ENCODE results near the gene PBLD. TPM values are rescaled to one million over a fixed set of nuclear protein-coding genes. Genes with fewer than 3 reads are reported as not detected.

The PBLD gene
- polyA plus RNA-seq, 2 of the 4 experiments (the other 2 are of a cell fraction): 1.8 to 4.2 TPM

DNA sequence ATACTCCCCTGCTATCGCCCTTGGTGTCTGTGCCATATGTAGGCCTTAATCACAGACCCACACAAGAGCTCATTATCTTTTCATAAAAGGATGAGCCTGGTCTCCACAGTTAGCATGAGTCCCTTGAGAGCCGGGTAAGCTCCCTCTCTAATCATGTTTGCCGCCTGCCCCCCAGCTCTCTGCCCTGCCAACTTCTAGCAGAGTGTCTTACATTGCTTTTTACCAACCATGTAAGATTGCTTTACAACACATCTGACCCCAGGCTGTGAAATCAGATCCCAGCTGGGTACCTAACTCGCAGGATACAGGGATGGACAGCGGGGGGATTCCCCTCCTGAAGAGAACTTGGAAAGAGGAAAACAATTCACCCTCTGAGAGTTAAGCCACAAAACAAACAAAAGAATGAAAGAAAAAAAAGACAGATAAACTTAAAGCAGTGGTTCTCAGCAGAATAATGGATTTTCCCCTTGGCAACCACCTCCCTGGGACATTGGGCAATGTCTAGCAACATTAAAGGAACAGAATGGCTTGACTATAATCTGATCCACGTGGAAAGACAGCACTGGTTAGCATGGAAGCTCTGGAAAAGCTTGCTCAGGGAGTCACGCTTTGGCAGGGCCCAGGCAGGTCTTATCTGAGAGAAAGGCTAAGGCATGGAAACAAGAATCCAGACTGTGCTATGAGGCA is 61.4 kb downstream of the PBLD start:
- FAIRE-seq: no peak
- 65% methylated on average over 7 of the region's 7 CpGs for WGBS (ENCODE audit: missing lambda C conversion rate)
- H3K4me3 ChIP-seq: no peak overlapping the region
- no peak overlapping the region for H3K27ac ChIP-seq
- no peaks in the 10 kb centered on the region for H3K4me1 ChIP-seq
- ChIA-PET CTCF (interaction anchor here (1.2 to 1.4 kb wide), 3 partner anchors 11 to 32 kb away, joined by 3 to 5 read pairs (median 3); no protein-coding TSS in a partner anchor), POLR2A (no interaction called here)
- DNase-seq (ENCODE audit: low read depth in 1 of 2, low spot score in 1 of 2): no peak
- no peak for TF ChIP-seq RAD21 (conservative IDR thresholded peaks at IDR 0.05 in 1 of 2, IDR thresholded peaks at IDR 0.05 in 1 of 2)
- TF ChIP-seq GATA3 (IDR thresholded peaks at IDR 0.05; ENCODE audit: borderline replicate concordance): no peak
- TF ChIP-seq FOSB (CRISPR knock-in tag; IDR thresholded peaks at IDR 0.05): no peak
- TF ChIP-seq HEYL (CRISPR knock-in tag; IDR thresholded peaks at IDR 0.05): no peak
- TF ChIP-seq POLR2A (IDR thresholded peaks at IDR 0.05; ENCODE audit: low read length): no peak
- no peak for TF ChIP-seq RARB (CRISPR knock-in tag; IDR thresholded peaks at IDR 0.05)
- TF ChIP-seq CEBPB (IDR thresholded peaks at IDR 0.05): no peak
- TF ChIP-seq ZNF302 (CRISPR knock-in tag; IDR thresholded peaks at IDR 0.05): no peak
- no peak for TF ChIP-seq HOXB5 (CRISPR knock-in tag; IDR thresholded peaks at IDR 0.05)
- no peak for TF ChIP-seq CHD2 (IDR thresholded peaks at IDR 0.05; ENCODE audit: low read length, partially characterized antibody)
- TF ChIP-seq, protein P1, sequence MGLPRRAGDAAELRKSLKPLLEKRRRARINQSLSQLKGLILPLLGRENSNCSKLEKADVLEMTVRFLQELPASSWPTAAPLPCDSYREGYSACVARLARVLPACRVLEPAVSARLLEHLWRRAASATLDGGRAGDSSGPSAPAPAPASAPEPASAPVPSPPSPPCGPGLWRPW (IDR thresholded peaks at IDR 0.05): no peak
- TF ChIP-seq NR3C1 (IDR thresholded peaks at IDR 0.05): no peak
- TF ChIP-seq JUN (IDR thresholded peaks at IDR 0.05): no peak
- no peak for TF ChIP-seq MAFK (IDR thresholded peaks at IDR 0.05; ENCODE audit: partially characterized antibody)
- TF ChIP-seq, protein P2, sequence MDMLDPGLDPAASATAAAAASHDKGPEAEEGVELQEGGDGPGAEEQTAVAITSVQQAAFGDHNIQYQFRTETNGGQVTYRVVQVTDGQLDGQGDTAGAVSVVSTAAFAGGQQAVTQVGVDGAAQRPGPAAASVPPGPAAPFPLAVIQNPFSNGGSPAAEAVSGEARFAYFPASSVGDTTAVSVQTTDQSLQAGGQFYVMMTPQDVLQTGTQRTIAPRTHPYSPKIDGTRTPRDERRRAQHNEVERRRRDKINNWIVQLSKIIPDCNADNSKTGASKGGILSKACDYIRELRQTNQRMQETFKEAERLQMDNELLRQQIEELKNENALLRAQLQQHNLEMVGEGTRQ (IDR thresholded peaks at IDR 0.05): no peak
- no peak for TF ChIP-seq RCOR1 (IDR thresholded peaks at IDR 0.05; ENCODE audit: low read depth, low read length)
- no peak for TF ChIP-seq CBX2 (IDR thresholded peaks at IDR 0.05; ENCODE audit: borderline replicate concordance, low read depth)
- no peak overlapping the region for H3K4me2 ChIP-seq
- H3K9me3 ChIP-seq: no peaks in the 10 kb centered on the region
- no peak for ATAC-seq

DNA sequence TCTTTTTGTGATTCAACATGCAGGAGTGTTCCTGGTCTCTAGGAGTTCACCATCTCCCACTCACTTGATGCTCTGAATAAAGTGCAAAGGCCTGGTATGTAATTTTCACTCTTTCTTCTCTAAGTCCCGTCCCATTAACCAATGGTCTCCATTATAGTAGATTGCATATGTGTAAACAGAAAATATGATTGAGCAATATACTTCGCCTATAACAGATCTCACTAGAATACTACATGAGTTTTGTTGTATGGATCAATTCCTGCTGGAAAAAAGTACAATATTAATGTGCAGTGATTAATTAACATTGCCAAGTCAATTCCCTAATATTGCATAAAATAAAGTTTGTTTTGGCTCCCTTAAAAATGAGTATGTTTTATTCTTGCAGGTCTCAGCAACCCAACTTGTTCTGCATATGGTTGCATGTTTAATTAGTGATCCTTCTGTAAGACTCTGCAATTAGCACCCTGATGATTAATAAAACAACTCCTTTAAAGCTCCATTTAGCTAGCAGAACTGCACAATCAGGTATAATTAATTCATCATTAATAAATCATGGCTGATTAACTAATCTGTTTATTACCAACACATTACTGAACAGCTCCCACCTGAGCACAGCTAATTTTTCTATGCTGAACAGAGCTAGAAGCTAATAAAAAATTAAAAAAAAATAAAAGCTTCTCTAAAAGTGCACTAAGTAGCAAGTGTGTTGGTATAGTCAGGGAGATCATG is 63.0 kb downstream of the PBLD start:
- TF ChIP-seq CEBPB (IDR thresholded peaks at IDR 0.05): 0 out of 4 replicates have a peak, but pooled peaks of 1 of the 2 experiments have one; percentile 24
- TF ChIP-seq SREBF2 (IDR thresholded peaks at IDR 0.05): no peak
- FAIRE-seq (no peak), DNase-seq (ENCODE audit: low read depth in 1 of 2, low spot score in 1 of 2) (no peak), ATAC-seq (no peak)
- CTCF ChIA-PET: interaction anchor here (0.6 to 1.3 kb wide), 4 partner anchors 9 to 423 kb away, joined by 3 to 5 read pairs (median 4); no protein-coding TSS in a partner anchor
- Histone ChIP-seq H3K27ac (no peak overlapping the region), H3K4me2 (no peak overlapping the region), H3K4me3 (no peak overlapping the region), H3K4me1 (no peaks in the 10 kb centered on the region), H3K9me3 (peaks cover 6% of the 10 kb centered on the region)
- 43% methylated on average over 2 of the region's 2 CpGs for WGBS (ENCODE audit: missing lambda C conversion rate)
- POLR2A ChIA-PET: no interaction called here

DNA sequence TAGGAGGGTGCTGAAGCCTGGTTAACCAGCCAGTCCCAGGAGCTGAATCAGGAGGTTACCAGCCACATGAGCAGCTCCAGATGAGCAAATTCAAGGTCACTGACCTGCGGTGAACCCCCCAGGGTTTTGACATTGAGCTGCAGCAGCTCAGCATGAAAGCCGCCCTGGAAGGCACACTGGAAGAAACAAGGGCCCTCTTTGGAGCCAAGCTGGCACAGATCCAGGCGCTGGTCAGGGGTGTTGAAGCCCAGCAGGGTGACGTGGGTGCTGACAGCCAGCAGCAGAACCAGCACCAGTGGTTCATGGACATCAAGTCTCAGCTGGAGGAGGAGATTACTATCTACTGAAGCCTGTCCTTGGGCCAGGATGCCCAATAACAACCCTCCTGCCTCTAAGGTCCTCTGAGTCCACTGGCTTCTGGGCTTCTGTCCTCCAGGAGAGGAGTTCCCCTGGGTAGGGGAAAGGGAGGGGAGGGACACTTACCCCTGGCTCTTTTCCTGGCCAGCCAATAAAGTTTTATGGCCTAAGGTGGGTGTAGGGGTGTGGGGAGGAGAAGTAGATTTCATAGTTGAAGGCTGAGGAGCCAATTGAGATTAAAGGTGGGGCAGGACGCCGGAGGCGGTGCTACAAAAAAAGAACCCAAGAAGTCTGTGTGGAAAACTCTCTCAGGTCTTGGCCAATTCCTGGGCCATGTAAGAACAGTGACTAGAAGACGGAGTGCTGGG is 71.4 kb downstream of the PBLD start:
- Histone ChIP-seq H3K4me3 (no peak overlapping the region), H3K9me3 (peaks cover 7% of the 10 kb centered on the region), H3K4me2 (no peak overlapping the region), H3K4me1 (no peaks in the 10 kb centered on the region), H3K27ac (no peak overlapping the region)
- FAIRE-seq: no peak
- POLR2A ChIA-PET: no interaction called here
- no peak for TF ChIP-seq FOXS1 (CRISPR knock-in tag; IDR thresholded peaks at IDR 0.05)
- ATAC-seq: no peak
- CTCF ChIA-PET: interaction anchor here (1.0 to 1.2 kb wide), 3 partner anchors 23 to 50 kb away, joined by 3 read pairs; no protein-coding TSS in a partner anchor
- WGBS (ENCODE audit: missing lambda C conversion rate): 69% methylated on average over 8 of the region's 8 CpGs
- DNase-seq (ENCODE audit: low read depth in 1 of 2, low spot score in 1 of 2): no peak

All from A549 (cell line).